GM12878 (cell line): ENCODE data around the gene ITCH. TPM values are rescaled to one million over a fixed set of nuclear protein-coding genes. Genes with fewer than 3 reads are reported as not detected.

Experiments used
- BCL11A ChIP-seq: IDR thresholded peaks from 2 replicates; pipeline ENCODE4 v1.6.1; 2011; ENCODE audit warnings: low read depth, low read length
- BHLHE40 ChIP-seq, 2 experiments: fragments of 450-650 bp in 1 of 2; IDR thresholded peaks; 2 replicates each; pipeline ENCODE4 v1.6.1; 2011 to 2017; ENCODE audit warnings: low read depth in 2 of 2, borderline replicate concordance in 1 of 2, improper control_type of control experiment in 1 of 2, low read length in 1 of 2, mild to moderate bottlenecking in 1 of 2
- E2F8 ChIP-seq: fragments of 450-650 bp; IDR thresholded peaks from 2 replicates; pipeline ENCODE4 v1.6.1; 2018; ENCODE audit warnings: mild to moderate bottlenecking, low read depth, moderate library complexity; ENCODE audit not compliant: partially characterized antibody
- E4F1 ChIP-seq: fragments of 450-650 bp; IDR thresholded peaks from 2 replicates; pipeline ENCODE4 v1.6.1; 2018; ENCODE audit warnings: borderline replicate concordance, mild to moderate bottlenecking; ENCODE audit not compliant: partially characterized antibody
- ESRRA ChIP-seq: IDR thresholded peaks from 2 replicates; pipeline ENCODE4 v1.6.1; 2012; ENCODE audit warnings: mild to moderate bottlenecking, low read length, improper control_type of control experiment
- EZH2 ChIP-seq: IDR thresholded peaks from 2 replicates; pipeline ENCODE4 v1.6.1; 2012; ENCODE audit warnings: low read depth, mild to moderate bottlenecking, control low read depth, inconsistent platforms, low read length, borderline replicate concordance; ENCODE audit not compliant: control insufficient read depth
- FOXM1 ChIP-seq: IDR thresholded peaks from 2 replicates; pipeline ENCODE4 v1.6.1; 2012; ENCODE audit warnings: low read depth, mild to moderate bottlenecking, inconsistent platforms, low read length, moderate library complexity
- GABPA ChIP-seq: IDR thresholded peaks from 2 replicates; pipeline ENCODE4 v1.6.1; 2014; ENCODE audit warnings: antibody characterized with exemption, low read depth, mild to moderate bottlenecking, inconsistent platforms
- HDAC6 ChIP-seq: fragments of 200-600 bp; sonication (generic); IDR thresholded peaks from one replicate; pipeline ENCODE4 v1.8.0; 2017; ENCODE audit warnings: antibody characterized with exemption; ENCODE audit not compliant: unreplicated experiment
- IKZF2 ChIP-seq, 2 experiments: fragments of 450-650 bp; IDR thresholded peaks; 2 replicates each; pipeline ENCODE4 v1.6.1; 2017; ENCODE audit warnings: mild to moderate bottlenecking in 2 of 2, moderate library complexity in 2 of 2
- IRF4 ChIP-seq: IDR thresholded peaks from 2 replicates; pipeline ENCODE4 v1.6.1; 2011; ENCODE audit warnings: low read depth, low read length
- MYC ChIP-seq: IDR thresholded peaks from 2 replicates; pipeline ENCODE4 v1.6.1; 2011; ENCODE audit warnings: mild to moderate bottlenecking, low read length, moderate library complexity, inconsistent platforms; ENCODE audit not compliant: insufficient read depth, insufficient replicate concordance, insufficient read length, severe bottlenecking
- NFXL1 ChIP-seq: fragments of 450-650 bp; IDR thresholded peaks from 2 replicates; pipeline ENCODE4 v1.6.1; 2017; ENCODE audit warnings: antibody characterized with exemption, mild to moderate bottlenecking, borderline replicate concordance
- RCOR1 ChIP-seq: conservative IDR thresholded peaks from 2 replicates; pipeline ENCODE4 v1.6.1; 2012; ENCODE audit warnings: low read depth, low read length, improper control_type of control experiment
- RFX5 ChIP-seq: IDR thresholded peaks from 2 replicates; pipeline ENCODE4 v1.6.1; 2011; ENCODE audit warnings: low read depth, low read length, improper control_type of control experiment
- RUNX3 ChIP-seq: IDR thresholded peaks from 2 replicates; pipeline ENCODE4 v1.6.1; 2012; ENCODE audit warnings: low read length, inconsistent platforms
- SIX5 ChIP-seq: IDR thresholded peaks from 2 replicates; pipeline ENCODE4 v1.6.1; 2011; ENCODE audit warnings: mild to moderate bottlenecking, low read depth, low read length, moderate library complexity; ENCODE audit not compliant: severe bottlenecking
- SREBF1 ChIP-seq: IDR thresholded peaks from 2 replicates; pipeline ENCODE4 v1.6.1; 2012; ENCODE audit warnings: mild to moderate bottlenecking, low read length
- STAT1 ChIP-seq: fragments of 450-650 bp; conservative IDR thresholded peaks from 2 replicates; pipeline ENCODE4 v1.6.1; 2014; ENCODE audit warnings: antibody characterized with exemption, mild to moderate bottlenecking
- YBX1 ChIP-seq: fragments of 450-650 bp; IDR thresholded peaks from 2 replicates; pipeline ENCODE4 v1.6.1; 2016; ENCODE audit warnings: antibody characterized with exemption
- ZNF687 ChIP-seq: fragments of 450-650 bp; IDR thresholded peaks from 2 replicates; pipeline ENCODE4 v1.6.1; 2017; ENCODE audit warnings: mild to moderate bottlenecking, moderate library complexity
- ZSCAN29 ChIP-seq: fragments of 450-650 bp; IDR thresholded peaks from 2 replicates; pipeline ENCODE4 v1.6.1; 2017; ENCODE audit warnings: mild to moderate bottlenecking, moderate library complexity
- polyA plus RNA-seq, 11 experiments: library from polyadenylated mRNA; depleted of rRNA in 4 of 11; unstranded in 6 of 11; stranded (reverse) in 5 of 11; fragments of >200 nt; fragmentation: Nextera tagmentation in 4 of 11; fragmentation: Illumina TruSeq in 1 of 11; extraction: Ambion mirVana in 4 of 11; extraction: Trizol in 1 of 11; gene quantifications; 1 replicate in 1 of 11; 2 replicates in 10 of 11; pipeline versions ENCODE4 v1.2.1 to v1.2.3, GENCODE V29; 2011 to 2016; ENCODE audit warnings: inconsistent platforms in 2 of 11, missing spikeins in 2 of 11, low read depth in 1 of 11
- total RNA-seq, 4 experiments: library from RNA; depleted of rRNA in 3 of 4; stranded (reverse); fragments of >200 nt in 3 of 4; fragmentation: Illumina TruSeq in 1 of 4; extraction: Trizol in 1 of 4; gene quantifications; 2 replicates each; pipeline versions ENCODE4 v1.2.1 to v1.2.3, GENCODE V29; 2013 to 2021

ITCH gene
- total and polyA plus RNA-seq, 10 of the 15 experiments (the other 5 are each of a cell fraction or from before 2014, with no cell fraction given): 7.5 to 46.1 (median 21.5) TPM

GRCh38 chr20:34515484-34516246, 152.6 kb downstream of the ITCH start (continued):
- TF ChIP-seq E4F1: no peak
- TF ChIP-seq RUNX3: peak; percentile 2; the same call in 1 of the 2 replicates
- TF ChIP-seq EZH2: no peak
- no peak for TF ChIP-seq RFX5
- no peak for TF ChIP-seq SREBF1
- TF ChIP-seq ZNF687: peak; percentile 16; the same call in 1 of the 2 replicates
- TF ChIP-seq IRF4: no peak; the same call in 1 of the 2 replicates
- TF ChIP-seq SIX5: no peak
- TF ChIP-seq MYC: no peak
- no peak for TF ChIP-seq E2F8
- TF ChIP-seq GABPA: no peak
- peak; percentile 96 to 98 for TF ChIP-seq IKZF2 (IDR thresholded peaks at IDR 0.05)
- TF ChIP-seq BCL11A: no peak
- TF ChIP-seq HDAC6: no peak
- TF ChIP-seq STAT1: no peak
- no peak for TF ChIP-seq YBX1
- TF ChIP-seq BHLHE40 (IDR thresholded peaks at IDR 0.05; ENCODE audit: borderline replicate concordance in 1 of 2, low read depth in 2 of 2, low read length in 1 of 2): no peak; a peak in 1 of 4 replicates
- no peak for TF ChIP-seq ESRRA
- TF ChIP-seq ZSCAN29: no peak
- TF ChIP-seq NFXL1: no peak
- TF ChIP-seq RCOR1: no peak
- no peak for TF ChIP-seq FOXM1
